IMR-90 (cell line): Measurements from ENCODE around the gene CYP4F22. TPM values are rescaled to one million over a fixed set of nuclear protein-coding genes. Genes with fewer than 3 reads are reported as not detected.

ENCODE experiments used
- ATAC-seq: fragments of 200-7000 bp; cut with Tn5 transposase; 2 replicates; pipeline ENCODE4 v1.9.1; 2020; ENCODE audit warnings: low read depth, mild to moderate bottlenecking, moderate library complexity
- BruUV-seq: library from RNA; stranded (reverse); fragments of 400-500 nt; replicated peaks from 2 replicates; lab custom pipeline; 2021; lab: Mats Ljungman, UMichigan
- CTCF ChIA-PET: fragments of 300-600 bp; formaldehyde crosslinking; extraction: SDS; loops from one replicate; lab custom pipeline; 2021; ENCODE audit warnings: antibody characterized with exemption; lab: Yijun Ruan, JAX
- POLR2A ChIA-PET: fragments of 300-600 bp; sonication (Branson Sonifier 250); formaldehyde crosslinking; loops from one replicate; lab custom pipeline; 2022; ENCODE audit warnings: antibody characterized with exemption; ENCODE audit not compliant: unreplicated experiment; lab: Charles Lee
- DNase-seq: peaks from one replicate; pipeline ENCODE4 v3.0.0; 2013
- H2AFZ ChIP-seq: replicated peaks from 2 replicates; pipeline ENCODE3; 2013; ENCODE audit warnings: low read length, mild to moderate bottlenecking; ENCODE audit not compliant: poor library complexity
- H2AK5ac ChIP-seq: 2 replicates; pipeline ENCODE4 v1.6.1; 2013; ENCODE audit warnings: low read depth, low read length, inconsistent platforms
- H2AK9ac ChIP-seq: replicated peaks from 2 replicates; pipeline ENCODE3; 2013; ENCODE audit warnings: mild to moderate bottlenecking, low read depth, low read length, moderate library complexity; ENCODE audit not compliant: poor library complexity
- H2BK120ac ChIP-seq: 2 replicates; pipeline ENCODE4 v1.6.1; 2013; ENCODE audit warnings: low read depth, low read length, inconsistent platforms
- H2BK15ac ChIP-seq: 3 replicates; pipeline ENCODE4 v1.6.1; 2013; ENCODE audit warnings: low read depth, low read length, inconsistent platforms
- H2BK20ac ChIP-seq: 2 replicates; pipeline ENCODE4 v1.6.1; 2013; ENCODE audit warnings: low read depth, mild to moderate bottlenecking, inconsistent platforms, low read length, moderate library complexity
- H2BK5ac ChIP-seq: 2 replicates; pipeline ENCODE4 v1.6.1; 2013; ENCODE audit warnings: mild to moderate bottlenecking, low read depth, low read length, inconsistent platforms; ENCODE audit not compliant: poor library complexity, severe bottlenecking
- H3K14ac ChIP-seq: replicated peaks from 2 replicates; pipeline ENCODE4 v1.6.1; 2013; ENCODE audit warnings: low read depth, low read length, inconsistent platforms
- H3K18ac ChIP-seq: 2 replicates; pipeline ENCODE4 v1.6.1; 2013; ENCODE audit warnings: low read depth, low read length, control low read depth
- H3K23ac ChIP-seq: 2 replicates; pipeline ENCODE4 v1.6.1; 2013; ENCODE audit warnings: low read depth, low read length, inconsistent platforms
- H3K27ac ChIP-seq: 2 replicates; pipeline ENCODE4 v1.5.1; 2013; ENCODE audit warnings: mild to moderate bottlenecking, control low read depth, low read length; ENCODE audit not compliant: insufficient read depth
- H3K27me3 ChIP-seq: 2 replicates; pipeline ENCODE4 v1.6.1; 2013; ENCODE audit warnings: low read length; ENCODE audit not compliant: control insufficient read depth, insufficient read depth
- H3K36me3 ChIP-seq: 2 replicates; pipeline ENCODE4 v1.6.1; 2013; ENCODE audit warnings: low read length, mixed read lengths; ENCODE audit not compliant: control insufficient read depth, insufficient read depth
- H3K4ac ChIP-seq: 2 replicates; pipeline ENCODE4 v1.6.1; 2013; ENCODE audit warnings: low read depth, low read length, inconsistent platforms
- H3K4me1 ChIP-seq: 2 replicates; pipeline ENCODE4 v1.6.1; 2013; ENCODE audit warnings: low read length, mixed read lengths; ENCODE audit not compliant: control insufficient read depth, insufficient read depth
- H3K4me2 ChIP-seq: 2 replicates; pipeline ENCODE4 v1.6.1; 2013; ENCODE audit warnings: low read depth, mild to moderate bottlenecking, control low read depth, low read length, moderate library complexity
- H3K4me3 ChIP-seq: 2 replicates; pipeline ENCODE4 v1.5.1; 2013; ENCODE audit warnings: low read depth, mild to moderate bottlenecking, control low read depth, low read length, moderate library complexity; ENCODE audit not compliant: insufficient read depth
- H3K56ac ChIP-seq: 2 replicates; pipeline ENCODE4 v1.6.1; 2013; ENCODE audit warnings: low read length, inconsistent platforms; ENCODE audit not compliant: insufficient read depth; ENCODE audit errors: extremely low read depth
- H3K79me1 ChIP-seq, 2 experiments: 2 replicates each; pipeline ENCODE4 v1.6.1; 2013; ENCODE audit warnings: low read length in 2 of 2, inconsistent platforms in 1 of 2, low read depth in 1 of 2
- H3K9ac ChIP-seq: 2 replicates; pipeline ENCODE4 v1.6.1; 2013; ENCODE audit warnings: low read depth, low read length, control low read depth
- H3K9me1 ChIP-seq: 2 replicates; pipeline ENCODE4 v1.6.1; 2013; ENCODE audit warnings: low read length, inconsistent platforms; ENCODE audit not compliant: insufficient read depth
- H3K9me3 ChIP-seq: 2 replicates; pipeline ENCODE4 v1.6.1; 2013; ENCODE audit warnings: low read length; ENCODE audit not compliant: control insufficient read depth, insufficient read depth
- H4K20me1 ChIP-seq: 2 replicates; pipeline ENCODE4 v1.6.1; 2013; ENCODE audit warnings: low read length, inconsistent platforms; ENCODE audit not compliant: insufficient read depth
- H4K5ac ChIP-seq: 2 replicates; pipeline ENCODE4 v1.6.1; 2013; ENCODE audit warnings: mild to moderate bottlenecking, low read depth, low read length, control low read depth
- H4K8ac ChIP-seq, 2 experiments: 2 replicates each; pipeline ENCODE4 v1.6.1; 2013; ENCODE audit warnings: low read depth in 2 of 2, low read length in 2 of 2, control low read depth in 1 of 2, inconsistent platforms in 1 of 2
- H4K91ac ChIP-seq: 2 replicates; pipeline ENCODE4 v1.6.1; 2013; ENCODE audit warnings: low read depth, low read length, inconsistent platforms; ENCODE audit not compliant: insufficient read depth
- BHLHE40 ChIP-seq: fragments of 150-350 bp; IDR thresholded peaks from 2 replicates; pipeline ENCODE4 v1.6.1; 2016; ENCODE audit warnings: mild to moderate bottlenecking, low read depth, low read length
- CEBPB ChIP-seq: IDR thresholded peaks from 2 replicates; pipeline ENCODE4 v1.6.1; 2012; ENCODE audit warnings: low read depth, low read length, improper control_type of control experiment
- MAZ ChIP-seq: IDR thresholded peaks from 2 replicates; pipeline ENCODE4 v1.6.1; 2012; ENCODE audit warnings: low read depth, mild to moderate bottlenecking, low read length, improper control_type of control experiment, moderate library complexity, borderline replicate concordance
- POLR2A ChIP-seq: IDR thresholded peaks from 2 replicates; pipeline ENCODE4 v1.6.1; 2012; ENCODE audit warnings: mild to moderate bottlenecking, low read depth, low read length
- SMC3 ChIP-seq: fragments of 150-350 bp; IDR thresholded peaks from 2 replicates; pipeline ENCODE4 v1.6.1; 2016; ENCODE audit warnings: low read depth, mild to moderate bottlenecking, antibody characterized with exemption, low read length, moderate library complexity
- USF2 ChIP-seq: fragments of 150-350 bp; IDR thresholded peaks from 2 replicates; pipeline ENCODE4 v1.6.1; 2017; ENCODE audit warnings: mild to moderate bottlenecking, antibody characterized with exemption, low read length, low read depth
- WGBS, 2 experiments: methylation state at CpG; one replicate each; pipeline versions ENCODE4 v1.1.5 to v1.1.7; 2013; ENCODE audit warnings: missing lambda C conversion rate in 2 of 2; ENCODE audit not compliant: insufficient read length in 1 of 2; ENCODE audit errors: extremely low coverage in 2 of 2; 5-methylcytosine and 5-hydroxymethylcytosine counted together
- dilution Hi-C: fragments of 300-500 bp; cut with HindIII; formaldehyde crosslinking; loops from one replicate; pipeline ENCODE4 v1.14.3; 2018; ENCODE audit warnings: low sequenced_read_pairs; ENCODE audit not compliant: unreplicated experiment
- in situ Hi-C: fragments of 300-500 bp; cut with MboI; formaldehyde crosslinking; loops from 3 replicates; pipeline ENCODE4 v1.14.3; 2019; ENCODE audit warnings: low sequenced_read_pairs, inconsistent platforms, mixed read lengths
- intact Hi-C: fragments of 100-400 bp; cut with micrococcal nuclease; formaldehyde crosslinking; loops from 2 replicates; pipeline ENCODE4 v1.10.0; 2022
- polyA plus RNA-seq, 3 experiments: library from polyadenylated mRNA; depleted of rRNA; stranded (reverse); fragments of >200 nt; gene quantifications; 2 replicates each; pipeline ENCODE4 v1.2.3, GENCODE V29; 2012; ENCODE audit warnings: low replicate concordance in 1 of 3
- total RNA-seq: library from RNA; depleted of rRNA; stranded (reverse); fragments of >200 nt; gene quantifications from 2 replicates; pipeline ENCODE4 v1.2.3, GENCODE V29; 2012
- TF ChIP-seq, protein P1 (sequence below): conservative IDR thresholded peaks from 2 replicates; pipeline ENCODE4 v1.5.1; 2012; ENCODE audit warnings: mild to moderate bottlenecking, low read depth, low read length, improper control_type of control experiment

CYP4F22 gene
- total and polyA plus RNA-seq, 2 of the 4 experiments (the other 2 are of a cell fraction): not detected

- Histone ChIP-seq H3K27me3 (peaks cover 18% of the 10 kb centered on the region), H4K20me1 (no peaks in the 10 kb centered on the region), H2BK5ac (no peak overlapping the region), H3K14ac (no peak overlapping the region), H4K5ac (no peak overlapping the region), H3K4me1 (no peaks in the 10 kb centered on the region; the same call in 1 of the 2 replicates), H4K8ac (no peak overlapping the region), H3K4me3 (no peak overlapping the region), H3K18ac (no peak overlapping the region), H3K9me3 (no peaks in the 10 kb centered on the region), H3K79me1 (no peaks in the 10 kb centered on the region), H2AFZ (peak overlapping the region; percentile 63), H2BK15ac (no peak overlapping the region), H3K36me3 (no peaks in the 10 kb centered on the region), H3K56ac (no peak overlapping the region), H3K27ac (no peak overlapping the region), H3K9ac (no peak overlapping the region), H2BK20ac (no peak overlapping the region), H4K91ac (no peak overlapping the region), H3K4ac (no peak overlapping the region), H3K4me2 (peak overlapping the region; percentile 40; the same call in 1 of the 2 replicates), H2AK9ac (no peak overlapping the region), H3K9me1 (no peaks in the 10 kb centered on the region), H3K23ac (no peak overlapping the region), H2BK120ac (no peak overlapping the region), H2AK5ac (no peak overlapping the region)
- dilution Hi-C loops (no loop called here), intact Hi-C loops (no loop called here), in situ Hi-C loops (loop anchor here (5.0 kb wide), 1 partner anchor 83 kb away; no protein-coding TSS in a partner anchor)
- CTCF ChIA-PET: no interaction called here
- 4% methylated on average over 45 of the region's 65 CpGs; no CpG with 5 or more reads in 1 of the 2 experiments for whole genome bisulfite sequencing, 2 experiments
- POLR2A ChIA-PET: interaction anchor here (0.5 kb wide), 1 partner anchor 64 kb away, joined by 4 read pairs; no protein-coding TSS in a partner anchor
- ATAC-seq (peak; percentile 44; the same call in 1 of the 2 replicates), DNase-seq (no peak)
- BruUV-seq: no TSS peak
- TF ChIP-seq SMC3 (no peak), CEBPB (no peak), POLR2A (no peak), USF2 (no peak), BHLHE40 (no peak), MAZ (no peak)
- TF ChIP-seq, protein P1, sequence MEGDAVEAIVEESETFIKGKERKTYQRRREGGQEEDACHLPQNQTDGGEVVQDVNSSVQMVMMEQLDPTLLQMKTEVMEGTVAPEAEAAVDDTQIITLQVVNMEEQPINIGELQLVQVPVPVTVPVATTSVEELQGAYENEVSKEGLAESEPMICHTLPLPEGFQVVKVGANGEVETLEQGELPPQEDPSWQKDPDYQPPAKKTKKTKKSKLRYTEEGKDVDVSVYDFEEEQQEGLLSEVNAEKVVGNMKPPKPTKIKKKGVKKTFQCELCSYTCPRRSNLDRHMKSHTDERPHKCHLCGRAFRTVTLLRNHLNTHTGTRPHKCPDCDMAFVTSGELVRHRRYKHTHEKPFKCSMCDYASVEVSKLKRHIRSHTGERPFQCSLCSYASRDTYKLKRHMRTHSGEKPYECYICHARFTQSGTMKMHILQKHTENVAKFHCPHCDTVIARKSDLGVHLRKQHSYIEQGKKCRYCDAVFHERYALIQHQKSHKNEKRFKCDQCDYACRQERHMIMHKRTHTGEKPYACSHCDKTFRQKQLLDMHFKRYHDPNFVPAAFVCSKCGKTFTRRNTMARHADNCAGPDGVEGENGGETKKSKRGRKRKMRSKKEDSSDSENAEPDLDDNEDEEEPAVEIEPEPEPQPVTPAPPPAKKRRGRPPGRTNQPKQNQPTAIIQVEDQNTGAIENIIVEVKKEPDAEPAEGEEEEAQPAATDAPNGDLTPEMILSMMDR: no peak
Observed at GRCh38 chr19:15469513-15470297, 38.6 kb upstream of the CYP4F22 start.
